CD4-positive, alpha-beta T cell (primary cell): ENCODE results near the gene GPC4. TPM values are rescaled to one million over a fixed set of nuclear protein-coding genes. Genes with fewer than 3 reads are reported as not detected.
A peak's percentile ranks its signal among the peaks of the same experiment; 100 is the strongest.

Source experiments
- ATAC-seq: fragments of 200-7000 bp; cut with Tn5 transposase; one replicate; pipeline ENCODE4 v1.10.0; 2022; ENCODE audit warnings: mild to moderate bottlenecking; ENCODE audit not compliant: poor library complexity
- CTCF ChIA-PET: fragments of 350-600 bp; sonication (Branson Sonifier 250); formaldehyde crosslinking; loops from one replicate; lab custom pipeline; 2021; ENCODE audit warnings: antibody characterized with exemption, inconsistent platforms; lab: Charles Lee
- POLR2A ChIA-PET: fragments of 350-600 bp; sonication (Branson Sonifier 250); formaldehyde crosslinking; loops from one replicate; lab custom pipeline; 2021; ENCODE audit warnings: antibody characterized with exemption, inconsistent platforms; lab: Charles Lee
- DNase-seq, 14 experiments: peaks; one replicate each; pipeline ENCODE4 v3.0.0-alpha.2; 2013 to 2020; ENCODE audit warnings: mixed read lengths in 2 of 14
- H3K27ac ChIP-seq, 2 donors: one replicate each; pipeline versions ENCODE4 v1.5.1 to v1.7.0; 2013; ENCODE audit warnings: low read length in 2 of 2, low read depth in 1 of 2, mild to moderate bottlenecking in 1 of 2
- H3K27me3 ChIP-seq, 2 experiments: 1 replicate in 1 of 2; 2 replicates in 1 of 2; pipeline versions ENCODE4 v1.6.1 to v1.7.0; 2013; ENCODE audit warnings: low read length in 2 of 2, control low read depth in 1 of 2, mild to moderate bottlenecking in 1 of 2, moderate library complexity in 1 of 2; ENCODE audit not compliant: insufficient read depth in 2 of 2, control insufficient read depth in 1 of 2
- H3K36me3 ChIP-seq: one replicate; pipeline ENCODE4 v1.6.1; 2013; ENCODE audit warnings: low read length, control low read depth; ENCODE audit not compliant: insufficient read depth
- H3K4me1 ChIP-seq: one replicate; pipeline ENCODE4 v1.6.1; 2013; ENCODE audit warnings: low read length, control low read depth; ENCODE audit not compliant: insufficient read depth
- H3K4me3 ChIP-seq: one replicate; pipeline ENCODE4 v1.5.1; 2013; ENCODE audit warnings: mild to moderate bottlenecking, low read length, moderate library complexity
- H3K9me3 ChIP-seq, 2 experiments: 1 replicate in 1 of 2; 2 replicates in 1 of 2; pipeline versions ENCODE4 v1.6.1 to v1.7.0; 2013; ENCODE audit warnings: low read length in 2 of 2, mild to moderate bottlenecking in 2 of 2, control low read depth in 1 of 2, moderate library complexity in 1 of 2; ENCODE audit not compliant: control insufficient read depth in 1 of 2, insufficient read depth in 1 of 2
- H3K27ac Mint-ChIP-seq: one replicate; pipeline ENCODE4 v1.8.0; 2020; ENCODE audit warnings: mixed read lengths
- H3K27me3 Mint-ChIP-seq: one replicate; pipeline ENCODE4 v1.8.0; 2021; ENCODE audit warnings: mixed read lengths
- H3K36me3 Mint-ChIP-seq: one replicate; pipeline ENCODE4 v1.8.0; 2021; ENCODE audit warnings: low read depth, mixed read lengths
- H3K4me1 Mint-ChIP-seq: one replicate; pipeline ENCODE4 v1.8.0; 2021; ENCODE audit warnings: low read depth, mixed read lengths
- H3K4me3 Mint-ChIP-seq: one replicate; pipeline ENCODE4 v1.8.0; 2020; ENCODE audit warnings: mild to moderate bottlenecking, mixed read lengths
- H3K9me3 Mint-ChIP-seq: one replicate; pipeline ENCODE4 v1.8.0; 2020; ENCODE audit warnings: mixed read lengths
- intact Hi-C, 2 experiments: fragments of 100-400 bp; cut with DNase I in 1 of 2; cut with micrococcal nuclease in 1 of 2; formaldehyde crosslinking; loops; one replicate each; pipeline versions ENCODE4 v1.15.1 to v1.9.0; 2023 to 2025; cut with DNase I, micrococcal nuclease
- total RNA-seq, 174 experiments: library from RNA in 2 of 174; stranded (reverse) in 2 of 174; gene quantifications; one replicate each; pipeline ENCODE4 v1.2.3 and lab custom pipeline; 2021 to 2026
- TF ChIP-seq, protein P1 (sequence below): fragments of 200-600 bp; IDR thresholded peaks from one replicate; pipeline ENCODE4 v1.8.0; 2022; ENCODE audit warnings: antibody characterized with exemption, mild to moderate bottlenecking

GPC4 gene
- total RNA-seq, 2 experiments from 2014 or later = not detected

DNA sequence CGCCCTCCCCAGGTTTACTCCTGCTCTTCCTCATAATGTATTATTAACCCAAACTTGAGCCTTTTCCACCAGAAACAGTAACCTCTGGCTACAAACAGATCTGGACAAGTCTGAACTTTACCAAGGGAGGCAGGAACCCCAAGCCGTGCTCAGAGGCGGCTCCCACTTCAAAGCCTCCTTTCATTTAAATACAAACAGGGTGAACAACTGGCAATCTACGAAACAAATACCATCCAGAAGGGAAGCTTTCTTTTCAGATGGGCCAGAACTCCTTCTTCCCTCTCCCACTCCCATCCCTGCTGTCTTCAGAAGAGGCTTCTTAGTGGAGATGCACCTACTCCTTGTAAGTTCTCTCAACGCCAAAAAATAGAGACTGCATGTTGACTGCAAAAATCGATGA is 2.1 kb upstream of the GPC4 start:
- Histone ChIP-seq H3K9me3 (peaks cover 0 to 4% of the 10 kb centered on the region in 2 experiments), H3K36me3 (no peaks in the 10 kb centered on the region), H3K4me3 (no peak overlapping the region), H3K27me3 (peaks cover 0 to 52% of the 10 kb centered on the region in 2 experiments), H3K4me1 (no peaks in the 10 kb centered on the region), H3K27ac (no peak overlapping the region)
- intact Hi-C loops = no loop called here
- no peaks in the 10 kb centered on the region for H3K9me3 Mint-ChIP-seq
- no peaks in the 10 kb centered on the region for H3K4me1 Mint-ChIP-seq
- H3K4me3 Mint-ChIP-seq = no peak overlapping the region
- peaks cover 53% of the 10 kb centered on the region for H3K27me3 Mint-ChIP-seq
- DNase-seq = no peak
- no peak for ATAC-seq
- TF ChIP-seq, protein P1, sequence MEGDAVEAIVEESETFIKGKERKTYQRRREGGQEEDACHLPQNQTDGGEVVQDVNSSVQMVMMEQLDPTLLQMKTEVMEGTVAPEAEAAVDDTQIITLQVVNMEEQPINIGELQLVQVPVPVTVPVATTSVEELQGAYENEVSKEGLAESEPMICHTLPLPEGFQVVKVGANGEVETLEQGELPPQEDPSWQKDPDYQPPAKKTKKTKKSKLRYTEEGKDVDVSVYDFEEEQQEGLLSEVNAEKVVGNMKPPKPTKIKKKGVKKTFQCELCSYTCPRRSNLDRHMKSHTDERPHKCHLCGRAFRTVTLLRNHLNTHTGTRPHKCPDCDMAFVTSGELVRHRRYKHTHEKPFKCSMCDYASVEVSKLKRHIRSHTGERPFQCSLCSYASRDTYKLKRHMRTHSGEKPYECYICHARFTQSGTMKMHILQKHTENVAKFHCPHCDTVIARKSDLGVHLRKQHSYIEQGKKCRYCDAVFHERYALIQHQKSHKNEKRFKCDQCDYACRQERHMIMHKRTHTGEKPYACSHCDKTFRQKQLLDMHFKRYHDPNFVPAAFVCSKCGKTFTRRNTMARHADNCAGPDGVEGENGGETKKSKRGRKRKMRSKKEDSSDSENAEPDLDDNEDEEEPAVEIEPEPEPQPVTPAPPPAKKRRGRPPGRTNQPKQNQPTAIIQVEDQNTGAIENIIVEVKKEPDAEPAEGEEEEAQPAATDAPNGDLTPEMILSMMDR = no peak
- CTCF ChIA-PET = no interaction called here
- H3K27ac Mint-ChIP-seq = no peak overlapping the region
- POLR2A ChIA-PET = no interaction called here
- H3K36me3 Mint-ChIP-seq = no peaks in the 10 kb centered on the region

DNA sequence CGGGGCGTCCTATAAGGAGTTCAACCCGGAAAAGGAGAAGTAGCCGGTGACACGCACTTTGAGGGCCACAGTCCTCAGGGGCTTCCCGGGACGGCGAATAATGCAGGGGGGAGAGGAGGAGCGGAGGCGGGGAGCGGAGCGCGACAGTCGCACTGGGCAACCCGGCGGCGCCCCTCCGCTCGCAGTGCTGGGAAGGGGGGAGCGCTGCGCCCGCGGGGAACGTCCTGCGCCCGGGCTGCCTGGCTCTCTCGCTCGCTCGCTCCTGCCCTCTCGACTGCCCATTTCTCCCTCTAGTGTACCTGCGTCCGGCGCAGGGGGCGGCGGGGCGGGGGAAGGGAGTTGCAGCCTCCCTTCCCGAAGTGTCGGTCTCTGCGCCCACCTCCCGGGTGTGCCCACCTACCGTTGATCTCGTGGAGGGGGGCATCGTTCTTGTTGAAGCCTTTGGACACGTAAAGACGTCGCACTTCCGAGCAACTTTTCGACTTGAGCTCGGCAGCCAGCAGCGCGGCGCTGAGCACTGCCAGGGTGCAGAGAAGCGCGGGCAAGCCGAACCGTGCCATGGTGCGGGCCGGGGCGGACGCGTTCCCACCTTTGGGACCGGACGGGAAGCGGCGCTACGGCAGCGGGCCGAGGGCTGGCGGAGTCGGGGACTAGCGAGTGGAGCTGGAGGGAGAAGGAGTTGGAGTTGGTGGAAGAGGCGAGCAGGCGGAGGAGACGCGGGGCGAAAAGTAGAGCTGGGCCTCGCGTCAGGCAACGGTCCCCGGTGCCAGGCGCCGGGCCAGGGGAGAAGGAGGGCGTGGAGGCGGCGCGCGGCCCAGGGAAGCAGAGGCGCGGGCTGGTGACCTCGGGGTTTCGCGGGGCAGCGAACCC is 648 bp downstream of the GPC4 start:
- peaks cover 0 to 60% of the 10 kb centered on the region in 2 experiments for H3K27me3 ChIP-seq
- ATAC-seq = no peak
- ChIA-PET POLR2A (no interaction called here), CTCF (no interaction called here)
- H3K27ac ChIP-seq = no peak overlapping the region
- intact Hi-C loops = no loop called here
- no peak overlapping the region for H3K4me3 ChIP-seq
- TF ChIP-seq, protein P1 = no peak
- no peaks in the 10 kb centered on the region for H3K36me3 ChIP-seq
- no peaks in the 10 kb centered on the region for H3K4me1 ChIP-seq
- no peak overlapping the region for H3K4me3 Mint-ChIP-seq
- no peaks in the 10 kb centered on the region for H3K36me3 Mint-ChIP-seq
- no peaks in the 10 kb centered on the region for H3K4me1 Mint-ChIP-seq
- peaks cover 0 to 4% of the 10 kb centered on the region in 2 experiments for H3K9me3 ChIP-seq
- no peak overlapping the region for H3K27ac Mint-ChIP-seq
- peak in 2 of 14 experiments; percentile 23 to 25 for DNase-seq
- no peaks in the 10 kb centered on the region for H3K9me3 Mint-ChIP-seq
- H3K27me3 Mint-ChIP-seq = peaks cover 54% of the 10 kb centered on the region

DNA sequence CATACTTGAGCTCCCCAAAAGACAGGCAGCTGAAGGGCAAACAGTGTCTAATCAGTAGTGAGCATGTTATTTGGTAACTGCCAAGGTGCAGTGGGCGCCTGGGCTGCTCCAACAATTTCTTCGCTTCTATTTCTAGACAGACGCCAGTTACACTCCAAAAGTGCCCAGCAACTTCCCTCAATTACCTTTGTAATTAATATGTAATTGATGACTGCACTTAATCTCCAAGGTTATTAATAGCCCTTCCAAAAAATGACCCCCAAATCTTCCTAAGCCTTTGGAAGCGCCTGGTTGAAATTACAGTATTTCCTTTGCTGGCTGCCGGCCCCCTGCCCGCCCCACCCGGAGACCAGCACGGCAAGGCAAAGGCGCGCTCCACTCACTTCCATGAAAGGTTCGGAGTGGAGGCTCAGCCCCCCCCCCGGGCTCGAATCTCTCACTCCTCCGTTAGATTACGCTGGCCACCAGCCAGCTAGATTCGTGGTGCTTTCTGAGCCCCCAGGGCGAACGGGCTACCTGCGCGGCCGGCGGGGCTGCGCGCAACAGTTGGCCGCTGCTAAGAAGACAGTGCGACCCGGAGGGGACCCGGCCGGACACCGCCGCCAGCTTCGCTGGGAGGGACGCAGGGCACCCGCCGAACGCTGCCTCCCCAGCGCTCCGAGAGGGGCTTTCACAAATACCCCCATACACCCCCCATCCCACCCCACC is 1.9 kb downstream of the GPC4 start:
- H3K36me3 Mint-ChIP-seq = no peaks in the 10 kb centered on the region
- Histone ChIP-seq H3K4me3 (no peak overlapping the region), H3K27ac (no peak overlapping the region), H3K4me1 (no peaks in the 10 kb centered on the region), H3K27me3 (peaks cover 0 to 57% of the 10 kb centered on the region in 2 experiments), H3K9me3 (peaks cover 0 to 4% of the 10 kb centered on the region in 2 experiments), H3K36me3 (no peaks in the 10 kb centered on the region)
- TF ChIP-seq, protein P1 = no peak
- no peak for DNase-seq
- H3K4me3 Mint-ChIP-seq = no peak overlapping the region
- no peak overlapping the region for H3K27ac Mint-ChIP-seq
- ATAC-seq = no peak
- no peaks in the 10 kb centered on the region for H3K9me3 Mint-ChIP-seq
- H3K27me3 Mint-ChIP-seq = peaks cover 52% of the 10 kb centered on the region
- H3K4me1 Mint-ChIP-seq = no peaks in the 10 kb centered on the region
- intact Hi-C loops = no loop called here
- ChIA-PET CTCF (no interaction called here), POLR2A (no interaction called here)
